ENCODE results near the gene EFCAB6. TPM values are rescaled to one million over a fixed set of nuclear protein-coding genes. Genes with fewer than 3 reads are reported as not detected.

EFCAB6 gene
- total RNA-seq, 1 experiment from 2014 or later: 0.40 TPM

- BruUV-seq (replicated peaks): no TSS peak
- peaks cover 9% of the 10 kb centered on the region for H3K9me3 Mint-ChIP-seq (ENCODE audit: unreplicated experiment)
- H3K4me3 Mint-ChIP-seq (ENCODE audit: unreplicated experiment): no peak overlapping the region
- no peak for TF ChIP-seq CTCF (IDR thresholded peaks at IDR 0.05; ENCODE audit: unreplicated experiment)
- intact Hi-C loops (cut with micrococcal nuclease): no loop called here
- DNase-seq (ENCODE audit: unreplicated experiment): peak; percentile 3
- H3K36me3 Mint-ChIP-seq (ENCODE audit: insufficient read depth, unreplicated experiment): no peaks in the 10 kb centered on the region
- H3K27ac Mint-ChIP-seq (ENCODE audit: low read depth, unreplicated experiment): no peak overlapping the region
- H3K4me1 Mint-ChIP-seq (ENCODE audit: insufficient read depth, unreplicated experiment): no peaks in the 10 kb centered on the region
- POLR2A ChIA-PET: no interaction called here
- CTCF ChIA-PET: no interaction called here
- peaks cover 66% of the 10 kb centered on the region for H3K27me3 Mint-ChIP-seq (ENCODE audit: insufficient read depth, unreplicated experiment)
Measured at GRCh38 chr22:43587574-43587973, 224.5 kb downstream of the EFCAB6 start.

GRCh38 chr22:43583501-43583900, 228.6 kb downstream of the EFCAB6 start:
- Mint-ChIP-seq H3K27ac (ENCODE audit: low read depth, unreplicated experiment) (no peak overlapping the region), H3K4me1 (ENCODE audit: insufficient read depth, unreplicated experiment) (no peaks in the 10 kb centered on the region), H3K4me3 (ENCODE audit: unreplicated experiment) (no peak overlapping the region), H3K27me3 (ENCODE audit: insufficient read depth, unreplicated experiment) (peaks cover 54% of the 10 kb centered on the region), H3K36me3 (ENCODE audit: insufficient read depth, unreplicated experiment) (no peaks in the 10 kb centered on the region), H3K9me3 (ENCODE audit: unreplicated experiment) (peaks cover 9% of the 10 kb centered on the region)
- DNase-seq (ENCODE audit: unreplicated experiment): no peak
- intact Hi-C loops (cut with micrococcal nuclease): no loop called here
- ChIA-PET CTCF (interaction anchor here (0.6 kb wide), 1 partner anchor 197 kb away, joined by 4 read pairs; no protein-coding TSS in a partner anchor), POLR2A (no interaction called here)
- BruUV-seq (replicated peaks): no TSS peak
- TF ChIP-seq CTCF (IDR thresholded peaks at IDR 0.05; ENCODE audit: unreplicated experiment): no peak

DNA sequence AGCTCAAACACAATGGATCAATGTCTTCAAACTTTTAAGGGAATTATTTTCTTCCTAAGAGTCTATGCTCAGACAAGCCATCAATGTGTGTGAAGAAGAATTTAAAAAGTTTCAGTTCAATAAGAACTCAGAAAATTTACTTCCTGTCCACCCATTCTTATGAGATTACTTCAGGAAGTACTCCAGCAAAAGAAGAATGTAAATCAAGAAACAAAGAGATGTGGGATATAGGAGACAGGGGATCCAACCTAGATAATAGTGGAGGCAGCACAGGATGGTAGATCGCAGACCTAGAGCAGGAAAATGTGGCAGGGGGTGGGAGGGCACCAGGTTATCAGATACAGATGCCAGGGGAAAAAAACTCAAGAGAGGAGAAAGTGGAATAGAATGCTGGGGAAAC, 229.7 kb downstream of the EFCAB6 start:
- BruUV-seq (replicated peaks): no TSS peak
- POLR2A ChIA-PET: no interaction called here
- no peaks in the 10 kb centered on the region for H3K36me3 Mint-ChIP-seq (ENCODE audit: insufficient read depth, unreplicated experiment)
- no peak for DNase-seq (ENCODE audit: unreplicated experiment)
- no peaks in the 10 kb centered on the region for H3K4me1 Mint-ChIP-seq (ENCODE audit: insufficient read depth, unreplicated experiment)
- CTCF ChIA-PET: interaction anchor here (0.5 to 0.6 kb wide), 2 partner anchors 10 to 482 kb away, joined by 3 read pairs; no protein-coding TSS in a partner anchor
- no peak for TF ChIP-seq CTCF (IDR thresholded peaks at IDR 0.05; ENCODE audit: unreplicated experiment)
- H3K27me3 Mint-ChIP-seq (ENCODE audit: insufficient read depth, unreplicated experiment): peaks cover 43% of the 10 kb centered on the region
- no peak overlapping the region for H3K4me3 Mint-ChIP-seq (ENCODE audit: unreplicated experiment)
- intact Hi-C loops (cut with micrococcal nuclease): no loop called here
- no peak overlapping the region for H3K27ac Mint-ChIP-seq (ENCODE audit: low read depth, unreplicated experiment)
- H3K9me3 Mint-ChIP-seq (ENCODE audit: unreplicated experiment): peaks cover 9% of the 10 kb centered on the region

- H3K27me3 Mint-ChIP-seq (ENCODE audit: insufficient read depth, unreplicated experiment): peaks cover 40% of the 10 kb centered on the region
- ChIA-PET POLR2A (no interaction called here), CTCF (no interaction called here)
- no peak for DNase-seq (ENCODE audit: unreplicated experiment)
- intact Hi-C loops (cut with micrococcal nuclease): no loop called here
- BruUV-seq (replicated peaks): no TSS peak
- peaks cover 5% of the 10 kb centered on the region for H3K9me3 Mint-ChIP-seq (ENCODE audit: unreplicated experiment)
- no peak overlapping the region for H3K4me3 Mint-ChIP-seq (ENCODE audit: unreplicated experiment)
- H3K36me3 Mint-ChIP-seq (ENCODE audit: insufficient read depth, unreplicated experiment): no peaks in the 10 kb centered on the region
- TF ChIP-seq CTCF (IDR thresholded peaks at IDR 0.05; ENCODE audit: unreplicated experiment): no peak
- H3K27ac Mint-ChIP-seq (ENCODE audit: low read depth, unreplicated experiment): no peak overlapping the region
- no peaks in the 10 kb centered on the region for H3K4me1 Mint-ChIP-seq (ENCODE audit: insufficient read depth, unreplicated experiment)
Measured at GRCh38 chr22:43580271-43580750, 231.8 kb downstream of the EFCAB6 start.

Measured in MCF 10A (cell line).